ENCODE measurements around the gene ACER1.

Gene ACER1

GRCh38 chr19:6270076-6270745 lies 63.2 kb downstream of the ACER1 start:
- H3K9ac ChIP-seq (ENCODE audit: low read length): no peak overlapping the region
- no peaks in the 10 kb centered on the region for H3K36me3 ChIP-seq (ENCODE audit: control insufficient read depth, insufficient read depth, low read length)
- no peaks in the 10 kb centered on the region for H3K9me3 ChIP-seq (ENCODE audit: control insufficient read depth, low read length)
- H3K4me3 ChIP-seq (ENCODE audit: low read length): no peak overlapping the region
- H3K27me3 ChIP-seq (ENCODE audit: control insufficient read depth, insufficient read depth, low read length): no peaks in the 10 kb centered on the region
- H3K4me1 ChIP-seq (ENCODE audit: control insufficient read depth, insufficient read depth, low read length): peaks cover 72% of the 10 kb centered on the region

DNA sequence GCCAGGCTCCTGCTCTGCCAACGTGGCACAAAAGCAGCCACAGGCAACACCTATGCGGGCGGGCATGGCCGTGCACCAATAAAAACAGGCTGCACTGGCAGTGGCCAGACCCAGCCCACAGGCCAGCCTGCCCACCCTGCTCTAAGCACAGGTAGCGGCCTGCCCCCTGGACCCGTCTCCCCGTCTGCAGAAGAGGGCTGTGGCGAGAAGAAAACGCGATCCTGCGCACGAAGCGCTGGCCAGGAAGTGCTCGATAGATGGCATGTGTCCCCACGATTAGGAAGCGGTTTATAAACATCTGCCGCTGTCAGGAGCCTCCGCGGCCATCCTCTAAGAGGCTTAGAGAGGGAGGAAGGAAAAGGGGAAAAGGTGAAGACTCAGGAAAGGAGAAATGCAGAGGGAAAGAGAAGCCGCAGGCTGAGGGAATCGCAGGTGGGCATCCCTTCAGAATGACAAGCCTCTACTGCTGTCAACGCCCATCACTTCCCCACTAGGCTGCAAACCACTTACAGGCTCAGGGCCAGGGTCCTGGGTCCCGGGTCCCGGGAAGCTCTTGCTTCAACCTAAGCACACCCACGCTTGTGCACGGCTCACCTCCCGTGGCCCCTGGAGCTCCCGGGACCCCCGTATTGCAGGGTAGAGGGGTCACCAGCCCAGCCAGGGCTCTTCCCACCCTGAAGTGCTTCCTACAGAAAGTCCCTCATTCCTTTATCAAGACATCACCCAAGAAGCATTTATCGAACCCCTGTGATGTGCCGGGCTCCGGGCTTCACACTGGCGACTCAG lies 64.1 kb downstream of the ACER1 start:
- Histone ChIP-seq H3K9ac (ENCODE audit: low read length) (no peak overlapping the region), H3K36me3 (ENCODE audit: control insufficient read depth, insufficient read depth, low read length) (no peaks in the 10 kb centered on the region), H3K4me1 (ENCODE audit: control insufficient read depth, insufficient read depth, low read length) (peaks cover 63% of the 10 kb centered on the region), H3K9me3 (ENCODE audit: control insufficient read depth, low read length) (no peaks in the 10 kb centered on the region), H3K4me3 (ENCODE audit: low read length) (no peak overlapping the region), H3K27me3 (ENCODE audit: control insufficient read depth, insufficient read depth, low read length) (no peaks in the 10 kb centered on the region)

GRCh38 chr19:6268382-6268771 lies 65.0 kb downstream of the ACER1 start:
- Histone ChIP-seq H3K4me3 (ENCODE audit: low read length) (no peak overlapping the region), H3K36me3 (ENCODE audit: control insufficient read depth, insufficient read depth, low read length) (no peaks in the 10 kb centered on the region), H3K9ac (ENCODE audit: low read length) (no peak overlapping the region), H3K27me3 (ENCODE audit: control insufficient read depth, insufficient read depth, low read length) (no peaks in the 10 kb centered on the region), H3K9me3 (ENCODE audit: control insufficient read depth, low read length) (no peaks in the 10 kb centered on the region), H3K4me1 (ENCODE audit: control insufficient read depth, insufficient read depth, low read length) (peaks cover 54% of the 10 kb centered on the region)

DNA sequence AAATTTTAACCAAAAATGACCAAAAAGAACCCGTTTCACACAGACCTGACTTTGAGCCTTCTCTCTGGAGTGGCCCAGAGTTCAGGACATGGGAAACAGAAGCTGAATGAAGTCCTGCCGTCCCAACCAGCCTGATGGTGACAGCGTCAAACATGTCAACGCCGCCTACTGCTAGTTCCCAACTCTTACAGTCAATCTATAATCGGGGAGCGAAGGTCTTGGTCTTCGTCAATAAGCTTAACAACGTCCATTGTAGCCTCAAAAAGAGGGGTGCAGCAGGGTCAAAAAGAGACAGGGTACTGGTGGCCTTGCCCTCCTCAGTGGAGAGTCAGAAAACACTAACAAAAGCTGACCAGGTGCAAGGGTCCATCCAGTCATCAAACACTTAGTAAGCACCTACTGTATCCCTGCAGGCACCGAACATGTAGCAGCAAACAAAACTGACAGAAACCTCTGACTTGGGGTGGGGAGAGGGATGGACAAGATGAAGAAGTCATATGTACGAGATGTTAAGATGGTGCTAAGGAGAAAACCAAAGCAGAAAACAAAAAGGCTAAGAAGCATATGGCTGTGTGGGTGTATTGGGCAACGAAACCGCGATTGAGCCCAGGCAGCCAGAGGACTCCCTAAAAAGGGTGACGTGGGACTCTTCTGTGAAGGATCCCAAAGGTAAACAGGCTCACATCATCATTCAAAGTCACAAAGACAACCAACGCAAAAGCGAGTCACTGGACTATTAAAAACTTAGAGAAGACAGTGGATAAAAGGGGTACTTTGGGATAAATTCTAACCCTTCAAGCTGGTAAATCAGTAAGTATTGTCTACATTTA lies 65.6 kb downstream of the ACER1 start:
- Histone ChIP-seq H3K4me3 (ENCODE audit: low read length) (no peak overlapping the region), H3K9ac (ENCODE audit: low read length) (no peak overlapping the region), H3K27me3 (ENCODE audit: control insufficient read depth, insufficient read depth, low read length) (no peaks in the 10 kb centered on the region), H3K9me3 (ENCODE audit: control insufficient read depth, low read length) (no peaks in the 10 kb centered on the region), H3K4me1 (ENCODE audit: control insufficient read depth, insufficient read depth, low read length) (peaks cover 48% of the 10 kb centered on the region), H3K36me3 (ENCODE audit: control insufficient read depth, insufficient read depth, low read length) (no peaks in the 10 kb centered on the region)

DNA sequence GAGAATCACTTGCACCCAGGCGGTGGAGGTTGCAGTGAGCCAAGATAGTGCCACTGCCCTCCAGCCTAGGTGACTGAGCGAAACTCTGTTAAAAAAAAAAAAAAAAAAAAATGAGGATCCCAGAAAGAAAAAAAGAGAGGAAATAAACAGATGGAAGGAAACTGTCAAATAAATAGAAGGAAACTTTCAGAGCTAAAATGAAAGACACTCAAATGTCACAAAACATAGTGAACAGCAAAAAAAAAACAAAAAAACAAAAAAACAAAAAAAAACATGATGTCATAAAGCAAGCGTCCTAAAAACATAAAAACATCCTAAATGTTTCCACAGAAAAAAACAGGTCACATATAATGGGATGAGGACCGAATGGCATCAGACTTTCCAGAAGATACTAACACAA lies 68.6 kb downstream of the ACER1 start:
- no peaks in the 10 kb centered on the region for H3K36me3 ChIP-seq (ENCODE audit: control insufficient read depth, insufficient read depth, low read length)
- no peaks in the 10 kb centered on the region for H3K27me3 ChIP-seq (ENCODE audit: control insufficient read depth, insufficient read depth, low read length)
- no peak overlapping the region for H3K4me3 ChIP-seq (ENCODE audit: low read length)
- H3K9ac ChIP-seq (ENCODE audit: low read length): no peak overlapping the region
- no peaks in the 10 kb centered on the region for H3K9me3 ChIP-seq (ENCODE audit: control insufficient read depth, low read length)
- H3K4me1 ChIP-seq (ENCODE audit: control insufficient read depth, insufficient read depth, low read length): peaks cover 18% of the 10 kb centered on the region

DNA sequence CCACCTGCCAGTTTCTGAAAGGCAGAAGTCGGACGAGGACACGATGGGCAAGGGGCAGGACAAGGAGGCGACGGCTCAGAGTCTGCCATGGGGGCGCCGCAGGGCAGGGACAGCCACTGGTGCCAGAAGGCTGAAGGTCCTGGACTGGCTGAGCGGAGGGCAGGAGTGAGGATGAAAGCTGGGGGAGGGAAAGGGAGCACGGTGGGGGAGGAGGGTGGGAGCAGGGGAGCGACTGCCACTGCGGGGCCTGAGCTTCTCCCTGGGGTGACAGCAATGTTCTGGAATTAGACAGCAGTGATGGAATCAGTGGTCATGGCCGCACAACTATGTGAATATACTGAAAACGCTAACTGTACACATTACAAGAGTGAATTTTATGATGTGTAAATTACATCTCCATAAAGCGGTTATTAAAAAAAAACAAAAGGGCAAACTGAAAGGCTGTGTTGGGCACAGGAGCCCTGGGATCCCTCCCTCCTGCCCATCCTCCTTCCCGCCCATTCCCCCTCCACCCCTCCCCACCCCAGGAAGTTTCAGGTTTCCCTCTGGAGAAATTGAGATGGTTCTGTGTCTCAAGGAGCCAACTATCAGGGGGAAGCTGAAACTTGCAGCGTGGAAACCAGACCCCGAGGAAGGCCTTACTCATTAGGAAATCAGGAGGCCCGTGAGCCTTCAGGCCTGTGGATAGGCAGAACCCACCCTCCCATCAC lies 69.5 kb downstream of the ACER1 start:
- no peaks in the 10 kb centered on the region for H3K27me3 ChIP-seq (ENCODE audit: control insufficient read depth, insufficient read depth, low read length)
- H3K4me1 ChIP-seq (ENCODE audit: control insufficient read depth, insufficient read depth, low read length): peaks cover 9% of the 10 kb centered on the region
- no peaks in the 10 kb centered on the region for H3K36me3 ChIP-seq (ENCODE audit: control insufficient read depth, insufficient read depth, low read length)
- H3K9ac ChIP-seq (ENCODE audit: low read length): no peak overlapping the region
- H3K4me3 ChIP-seq (ENCODE audit: low read length): no peak overlapping the region
- no peaks in the 10 kb centered on the region for H3K9me3 ChIP-seq (ENCODE audit: control insufficient read depth, low read length)

DNA sequence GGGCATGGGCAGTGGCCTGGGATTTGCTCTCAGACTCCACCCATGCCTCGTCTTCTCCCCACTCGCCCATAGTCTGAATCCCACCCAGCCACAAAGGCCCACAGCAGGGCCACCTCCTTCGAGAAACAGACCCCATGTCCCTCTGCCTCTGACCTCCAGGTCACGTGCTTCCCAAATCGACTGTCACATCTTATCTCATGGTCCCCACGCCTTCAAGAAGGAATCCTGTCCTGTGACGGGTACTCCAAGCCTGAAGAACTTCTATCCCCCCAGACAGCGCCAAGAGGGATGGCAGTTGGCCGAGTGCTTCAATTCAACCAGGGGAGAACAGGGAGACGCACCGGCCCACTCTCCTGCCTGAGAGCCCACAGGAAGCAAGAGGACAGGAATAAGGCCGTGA lies 70.1 kb downstream of the ACER1 start:
- Histone ChIP-seq H3K9me3 (ENCODE audit: control insufficient read depth, low read length) (no peaks in the 10 kb centered on the region), H3K4me3 (ENCODE audit: low read length) (no peak overlapping the region), H3K27me3 (ENCODE audit: control insufficient read depth, insufficient read depth, low read length) (no peaks in the 10 kb centered on the region), H3K4me1 (ENCODE audit: control insufficient read depth, insufficient read depth, low read length) (peaks cover 3% of the 10 kb centered on the region), H3K9ac (ENCODE audit: low read length) (no peak overlapping the region), H3K36me3 (ENCODE audit: control insufficient read depth, insufficient read depth, low read length) (no peaks in the 10 kb centered on the region)

GRCh38 chr19:6262519-6262918 lies 70.9 kb downstream of the ACER1 start:
- no peaks in the 10 kb centered on the region for H3K27me3 ChIP-seq (ENCODE audit: control insufficient read depth, insufficient read depth, low read length)
- H3K9me3 ChIP-seq (ENCODE audit: control insufficient read depth, low read length): no peaks in the 10 kb centered on the region
- no peaks in the 10 kb centered on the region for H3K36me3 ChIP-seq (ENCODE audit: control insufficient read depth, insufficient read depth, low read length)
- H3K4me3 ChIP-seq (ENCODE audit: low read length): no peak overlapping the region
- no peak overlapping the region for H3K9ac ChIP-seq (ENCODE audit: low read length)
- H3K4me1 ChIP-seq (ENCODE audit: control insufficient read depth, insufficient read depth, low read length): no peaks in the 10 kb centered on the region

DNA sequence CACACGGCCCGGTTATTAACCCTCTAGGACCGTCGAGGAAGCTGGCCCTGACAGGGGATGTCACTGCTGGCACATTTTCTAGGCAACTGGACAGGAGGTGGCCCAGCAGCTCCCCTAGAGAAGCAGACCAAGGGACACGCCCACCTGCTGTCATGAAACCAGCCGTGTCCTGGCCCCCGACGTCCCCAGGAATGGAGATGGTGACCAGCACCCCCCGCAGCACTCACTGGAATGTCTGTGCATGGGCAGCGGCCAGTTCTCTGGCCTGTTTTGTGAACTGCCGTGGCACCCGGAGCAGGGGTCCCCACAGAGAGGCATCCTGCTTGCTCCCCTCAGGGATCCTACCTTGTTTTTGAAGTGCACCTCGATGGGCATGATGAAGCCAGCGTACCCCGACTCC lies 71.5 kb downstream of the ACER1 start:
- no peaks in the 10 kb centered on the region for H3K4me1 ChIP-seq (ENCODE audit: control insufficient read depth, insufficient read depth, low read length)
- no peaks in the 10 kb centered on the region for H3K9me3 ChIP-seq (ENCODE audit: control insufficient read depth, low read length)
- H3K9ac ChIP-seq (ENCODE audit: low read length): no peak overlapping the region
- H3K36me3 ChIP-seq (ENCODE audit: control insufficient read depth, insufficient read depth, low read length): no peaks in the 10 kb centered on the region
- H3K4me3 ChIP-seq (ENCODE audit: low read length): no peak overlapping the region
- no peaks in the 10 kb centered on the region for H3K27me3 ChIP-seq (ENCODE audit: control insufficient read depth, insufficient read depth, low read length)

GRCh38 chr19:6260912-6261650 lies 72.3 kb downstream of the ACER1 start:
- Histone ChIP-seq H3K9ac (ENCODE audit: low read length) (no peak overlapping the region), H3K4me1 (ENCODE audit: control insufficient read depth, insufficient read depth, low read length) (no peaks in the 10 kb centered on the region), H3K4me3 (ENCODE audit: low read length) (no peak overlapping the region), H3K36me3 (ENCODE audit: control insufficient read depth, insufficient read depth, low read length) (no peaks in the 10 kb centered on the region), H3K27me3 (ENCODE audit: control insufficient read depth, insufficient read depth, low read length) (no peaks in the 10 kb centered on the region), H3K9me3 (ENCODE audit: control insufficient read depth, low read length) (no peaks in the 10 kb centered on the region)

DNA sequence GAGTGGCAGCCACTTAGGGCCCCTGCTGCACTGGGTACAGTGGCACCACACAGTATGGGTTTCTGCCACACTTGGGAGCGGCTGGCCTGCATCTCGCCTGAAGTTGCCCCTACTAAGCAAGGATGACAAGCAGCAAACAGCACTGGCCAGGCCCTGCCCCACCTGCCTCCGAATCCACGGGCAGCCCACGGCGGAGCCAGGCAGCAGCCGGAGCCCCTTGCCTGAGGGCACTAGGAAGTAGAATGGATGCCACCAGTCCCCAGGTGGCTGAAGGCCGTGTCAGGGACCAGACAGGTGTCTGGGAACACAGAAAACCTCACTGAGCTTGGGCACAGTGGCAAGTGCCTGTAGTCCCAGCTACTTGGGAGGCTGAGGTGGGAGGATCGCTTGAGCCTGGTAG lies 73.0 kb downstream of the ACER1 start:
- H3K4me1 ChIP-seq (ENCODE audit: control insufficient read depth, insufficient read depth, low read length): no peaks in the 10 kb centered on the region
- no peaks in the 10 kb centered on the region for H3K36me3 ChIP-seq (ENCODE audit: control insufficient read depth, insufficient read depth, low read length)
- no peaks in the 10 kb centered on the region for H3K27me3 ChIP-seq (ENCODE audit: control insufficient read depth, insufficient read depth, low read length)
- no peak overlapping the region for H3K4me3 ChIP-seq (ENCODE audit: low read length)
- H3K9me3 ChIP-seq (ENCODE audit: control insufficient read depth, low read length): no peaks in the 10 kb centered on the region
- H3K9ac ChIP-seq (ENCODE audit: low read length): no peak overlapping the region
